ENCODE data around the gene ATP5PB.

- no peak for TF ChIP-seq SP1 (IDR thresholded peaks at IDR 0.05)
- no peak for TF ChIP-seq FOXM1 (IDR thresholded peaks at IDR 0.05; ENCODE audit: borderline replicate concordance)
- no peak for TF ChIP-seq TARDBP (IDR thresholded peaks at IDR 0.05)
- TF ChIP-seq PKNOX1 (IDR thresholded peaks at IDR 0.05) = no peak
Observed at GRCh38 chr1:111441573-111442192, 7.6 kb upstream of the ATP5PB start.

Measured in HEK293T (cell line).